Sigmoid colon (tissue), 3 donors: ENCODE measurements around the gene PEX3.

Experiments used
- POLR2A ChIP-seq, 2 donors: fragments of 450-650 bp; IDR thresholded peaks; one replicate each; pipeline ENCODE4 v1.6.1; 2016; ENCODE audit warnings: antibody characterized with exemption in 2 of 2, mild to moderate bottlenecking in 2 of 2, moderate library complexity in 2 of 2
- TF ChIP-seq, protein P1 (sequence below), 4 experiments: fragments of 450-650 bp in 3 of 4; fragments of 200-600 bp in 1 of 4; IDR thresholded peaks; one replicate each; pipeline ENCODE4 v1.5.1; 2016 to 2019; ENCODE audit warnings: antibody characterized with exemption in 4 of 4, mild to moderate bottlenecking in 3 of 4, moderate library complexity in 2 of 4

DNA sequence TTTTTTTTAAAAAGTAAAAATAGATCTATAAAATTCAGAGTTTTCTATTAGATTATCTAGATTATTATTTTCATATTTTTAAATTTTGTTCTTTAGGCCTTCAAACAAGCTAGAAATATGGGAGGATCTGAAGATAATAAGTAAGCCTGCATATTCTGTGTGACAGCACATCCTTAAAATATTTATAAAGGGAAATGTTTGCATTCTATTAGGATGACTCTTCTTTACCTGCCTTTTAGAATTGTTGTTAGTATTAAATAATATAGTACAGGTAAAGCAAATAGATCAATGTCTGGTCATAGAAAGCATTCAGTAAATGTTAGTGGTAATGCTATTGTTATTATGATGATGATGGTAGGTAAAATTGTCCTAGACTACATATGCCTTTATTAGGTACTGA, 17.4 kb downstream of the PEX3 start:
- TF ChIP-seq, protein P1, sequence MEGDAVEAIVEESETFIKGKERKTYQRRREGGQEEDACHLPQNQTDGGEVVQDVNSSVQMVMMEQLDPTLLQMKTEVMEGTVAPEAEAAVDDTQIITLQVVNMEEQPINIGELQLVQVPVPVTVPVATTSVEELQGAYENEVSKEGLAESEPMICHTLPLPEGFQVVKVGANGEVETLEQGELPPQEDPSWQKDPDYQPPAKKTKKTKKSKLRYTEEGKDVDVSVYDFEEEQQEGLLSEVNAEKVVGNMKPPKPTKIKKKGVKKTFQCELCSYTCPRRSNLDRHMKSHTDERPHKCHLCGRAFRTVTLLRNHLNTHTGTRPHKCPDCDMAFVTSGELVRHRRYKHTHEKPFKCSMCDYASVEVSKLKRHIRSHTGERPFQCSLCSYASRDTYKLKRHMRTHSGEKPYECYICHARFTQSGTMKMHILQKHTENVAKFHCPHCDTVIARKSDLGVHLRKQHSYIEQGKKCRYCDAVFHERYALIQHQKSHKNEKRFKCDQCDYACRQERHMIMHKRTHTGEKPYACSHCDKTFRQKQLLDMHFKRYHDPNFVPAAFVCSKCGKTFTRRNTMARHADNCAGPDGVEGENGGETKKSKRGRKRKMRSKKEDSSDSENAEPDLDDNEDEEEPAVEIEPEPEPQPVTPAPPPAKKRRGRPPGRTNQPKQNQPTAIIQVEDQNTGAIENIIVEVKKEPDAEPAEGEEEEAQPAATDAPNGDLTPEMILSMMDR (IDR thresholded peaks at IDR 0.05) = no peak
- no peak for TF ChIP-seq POLR2A (IDR thresholded peaks at IDR 0.05)
